Germinal center (tissue), 1 donor: ENCODE data around the gene PCCB.
"Not testable (repeated sequence)": the region's sequence is repeated elsewhere in the genome, so short reads cannot be mapped to it uniquely, and the experiment has no call there.

Experiments used
- DNase-seq: peaks from one replicate; pipeline ENCODE4 v3.0.0; 2012; ENCODE audit warnings: mixed read lengths, low spot score

PCCB gene

DNA sequence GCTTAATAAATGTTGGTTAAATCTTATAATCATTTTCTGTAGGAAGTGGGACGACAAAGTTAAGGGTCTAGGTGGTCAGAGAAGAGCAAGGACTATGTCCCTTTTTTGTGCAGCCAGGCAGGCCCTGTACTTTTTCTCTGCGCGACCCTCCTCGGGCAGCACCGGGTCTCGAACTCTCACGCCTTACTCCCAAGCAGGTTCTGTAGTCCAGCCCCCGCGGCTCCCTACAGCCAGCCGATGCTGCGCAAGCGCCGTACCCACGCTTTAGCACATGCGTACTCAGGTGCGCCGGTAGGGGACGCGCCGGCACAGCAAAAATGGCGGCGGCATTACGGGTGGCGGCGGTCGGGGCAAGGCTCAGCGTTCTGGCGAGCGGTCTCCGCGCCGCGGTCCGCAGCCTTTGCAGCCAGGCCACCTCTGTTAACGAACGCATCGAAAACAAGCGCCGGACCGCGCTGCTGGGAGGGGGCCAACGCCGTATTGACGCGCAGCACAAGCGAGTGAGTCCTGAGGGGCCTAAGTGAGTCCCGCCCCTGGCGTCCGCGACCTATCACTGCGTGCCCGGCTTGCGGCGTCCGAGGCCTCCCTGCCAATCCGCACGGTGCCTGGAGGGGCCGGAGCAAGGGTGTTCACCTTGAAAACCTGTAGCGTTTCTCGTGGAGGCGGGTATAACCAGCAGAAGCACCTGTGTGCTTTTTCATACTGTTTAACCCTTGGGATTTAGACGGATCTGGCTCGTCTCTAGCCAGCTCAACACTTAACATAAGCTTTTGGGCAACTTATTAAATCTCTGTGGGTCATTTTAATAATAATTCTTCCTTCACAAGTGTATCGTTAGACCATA, at the start of gene PCCB:
Gene PCCB, plus strand, starts transcription at position 282 of the 844 bp plus-strand sequence. Its CDS starts 36 bp downstream, at position 318.
- peak; percentile 95 for DNase-seq

DNA sequence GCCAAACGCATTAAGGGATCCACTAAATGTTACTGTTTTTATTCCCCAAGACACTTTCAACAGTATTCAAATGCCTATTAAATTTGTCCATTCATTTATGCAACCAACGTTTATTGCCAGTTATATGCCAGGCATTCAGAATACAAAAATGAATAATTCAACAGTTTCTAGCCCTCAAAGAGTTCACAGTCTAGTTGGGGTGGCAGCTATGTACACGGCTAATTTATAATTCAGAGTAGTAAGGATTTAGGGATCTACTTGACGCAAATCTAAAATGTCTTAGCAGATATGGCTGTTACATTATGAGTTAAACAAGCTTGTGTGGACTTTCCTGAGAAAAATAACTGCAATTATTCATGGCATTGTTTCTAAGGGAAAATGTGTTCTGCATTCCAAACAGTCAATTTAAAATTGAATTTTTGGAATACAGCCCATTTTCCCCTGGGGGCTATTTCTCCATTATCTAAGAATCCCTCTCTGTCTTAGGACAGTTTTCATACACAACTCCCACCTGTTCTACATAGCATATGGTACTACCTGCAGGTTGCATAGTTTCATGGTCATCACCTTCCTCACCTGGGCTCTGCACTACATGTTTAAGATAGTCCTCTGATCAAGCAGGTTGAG, 42.5 kb upstream of the PCCB start:
- DNase-seq: no peak

DNA sequence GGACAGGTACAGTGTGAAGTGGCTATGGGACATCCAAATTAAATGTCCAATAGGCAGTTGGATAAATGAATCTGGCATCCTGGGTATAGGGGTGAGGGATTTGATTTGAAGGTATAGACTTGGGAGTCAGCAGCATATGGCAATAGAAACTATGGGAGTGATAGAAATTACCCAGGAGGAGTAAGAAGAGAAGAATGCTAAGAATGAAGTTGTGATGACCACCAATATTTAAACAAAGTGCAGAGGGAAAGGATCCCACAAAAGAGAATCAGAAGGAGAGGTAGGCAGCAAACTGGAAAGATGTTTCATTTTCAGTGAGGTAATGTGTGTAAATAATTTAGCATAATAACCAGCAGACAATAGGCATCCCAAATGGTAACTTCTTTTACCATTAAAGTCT, 40.2 kb upstream of the PCCB start:
- DNase-seq: no peak

DNA sequence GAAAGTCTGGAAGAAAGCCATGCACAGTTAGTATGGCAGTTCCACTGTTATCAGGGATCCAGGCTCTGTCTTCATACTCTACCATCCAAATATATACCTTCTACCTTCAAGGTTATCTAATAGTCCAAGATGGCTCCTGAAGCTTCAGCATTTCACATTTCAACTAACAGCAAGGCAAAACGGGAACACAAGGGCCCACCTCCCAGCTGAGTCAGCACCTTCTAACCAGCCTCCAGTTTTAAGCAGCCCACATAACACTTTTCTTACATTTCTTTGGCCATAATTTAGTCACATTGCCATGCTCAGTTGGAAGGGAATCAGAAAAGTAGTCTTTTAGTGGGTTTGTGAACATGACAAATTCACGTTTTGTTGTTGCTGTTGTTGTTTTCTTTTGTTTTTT, 38.6 kb upstream of the PCCB start:
- DNase-seq: no peak

DNA sequence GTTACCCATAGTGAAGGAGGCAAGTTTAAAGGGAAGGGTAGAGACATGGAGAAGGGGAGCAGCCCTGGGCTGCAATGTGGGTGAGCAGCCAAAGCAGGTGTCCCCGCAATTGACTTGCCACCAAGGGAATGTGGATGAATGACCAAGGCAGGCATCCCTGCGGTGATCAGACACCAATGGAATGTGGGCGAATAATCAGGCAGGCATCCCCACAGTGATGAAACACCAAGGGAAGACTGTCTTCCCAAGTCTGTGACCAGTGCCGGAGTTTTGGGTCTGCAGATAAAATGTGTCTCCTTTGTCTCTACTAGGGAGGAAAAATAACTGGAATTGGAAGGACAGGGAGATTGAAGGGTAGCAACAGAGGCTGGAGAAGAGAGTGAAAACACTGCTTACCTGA, 27.4 kb upstream of the PCCB start:
- DNase-seq: not testable (repeated sequence)

DNA sequence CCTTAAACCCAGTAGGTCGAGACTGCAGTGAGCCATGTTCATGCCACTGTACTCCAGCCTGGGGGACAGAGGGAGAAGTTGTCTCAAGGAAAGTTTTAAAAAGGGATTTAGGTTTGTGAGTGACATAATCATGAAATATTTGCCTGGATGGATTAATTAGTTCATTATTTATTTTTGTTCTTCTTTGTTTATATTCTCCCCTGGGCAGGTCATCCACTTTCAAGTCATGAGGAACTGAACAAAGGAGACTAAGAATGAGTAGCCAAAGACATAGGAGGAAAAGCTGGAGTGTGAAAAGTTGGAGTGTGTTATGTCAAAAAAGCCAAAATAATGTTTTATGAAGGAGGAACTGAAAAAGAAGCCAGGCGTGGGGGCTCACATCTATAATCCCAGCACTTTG, 17.7 kb upstream of the PCCB start:
- no peak for DNase-seq

DNA sequence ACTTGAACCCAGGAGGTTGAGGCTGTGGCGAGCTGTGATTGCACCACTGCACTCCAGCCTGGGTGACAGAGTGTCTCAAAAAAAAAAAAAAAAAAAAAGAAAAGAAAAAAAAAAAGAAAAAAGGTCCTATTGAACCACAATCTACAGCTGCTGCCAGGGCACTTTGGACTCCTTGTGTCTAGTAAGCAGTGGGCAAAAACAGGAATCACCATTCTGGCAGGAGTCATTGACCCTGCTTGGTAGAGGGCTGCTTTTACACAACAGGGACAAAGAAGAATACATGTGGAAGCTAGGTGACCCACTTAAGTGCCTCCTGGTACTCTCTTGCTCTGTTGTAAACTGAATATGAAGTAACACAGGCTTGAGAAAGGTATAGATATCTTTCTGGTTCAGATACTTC, 14.6 kb upstream of the PCCB start:
- no peak for DNase-seq

DNA sequence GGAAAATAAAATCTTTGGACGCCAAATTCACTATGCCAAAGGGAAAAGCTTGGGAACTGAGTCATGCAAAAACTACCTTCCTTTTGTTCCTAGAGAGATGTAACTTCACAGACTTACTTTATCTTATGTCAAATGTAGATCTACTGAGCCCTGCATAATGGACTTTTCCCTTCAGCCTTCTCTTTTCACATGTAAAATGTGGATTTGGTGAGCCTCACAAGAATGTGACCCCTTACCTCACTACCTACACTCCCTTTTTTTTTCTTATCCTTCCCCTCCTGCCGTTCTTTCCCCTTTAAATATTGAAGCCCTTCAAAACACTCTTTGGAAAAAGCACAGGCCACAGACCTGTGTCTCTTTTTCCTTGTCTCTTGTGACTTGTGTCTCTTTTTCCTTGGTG, 14.0 kb upstream of the PCCB start:
- no peak for DNase-seq

DNA sequence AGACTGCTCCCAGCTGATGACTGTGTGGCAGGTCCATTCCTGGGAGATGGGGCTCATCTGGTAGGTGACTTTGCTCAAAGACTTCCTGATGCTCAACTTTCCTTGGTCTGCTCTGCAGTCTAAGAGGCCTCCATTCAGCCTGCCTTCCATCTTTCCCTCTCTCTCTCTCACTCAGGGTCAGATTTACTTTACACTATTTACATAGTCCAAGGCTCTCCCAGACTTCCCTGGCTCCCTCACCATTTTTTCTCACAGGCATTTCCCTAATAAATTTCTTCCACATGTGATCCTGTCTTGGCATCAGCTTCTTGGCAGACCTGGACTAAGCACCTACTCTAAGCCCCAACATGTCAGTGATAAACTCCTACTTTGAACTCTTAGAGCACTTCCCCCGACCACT, 13.0 kb upstream of the PCCB start:
- DNase-seq: no peak

DNA sequence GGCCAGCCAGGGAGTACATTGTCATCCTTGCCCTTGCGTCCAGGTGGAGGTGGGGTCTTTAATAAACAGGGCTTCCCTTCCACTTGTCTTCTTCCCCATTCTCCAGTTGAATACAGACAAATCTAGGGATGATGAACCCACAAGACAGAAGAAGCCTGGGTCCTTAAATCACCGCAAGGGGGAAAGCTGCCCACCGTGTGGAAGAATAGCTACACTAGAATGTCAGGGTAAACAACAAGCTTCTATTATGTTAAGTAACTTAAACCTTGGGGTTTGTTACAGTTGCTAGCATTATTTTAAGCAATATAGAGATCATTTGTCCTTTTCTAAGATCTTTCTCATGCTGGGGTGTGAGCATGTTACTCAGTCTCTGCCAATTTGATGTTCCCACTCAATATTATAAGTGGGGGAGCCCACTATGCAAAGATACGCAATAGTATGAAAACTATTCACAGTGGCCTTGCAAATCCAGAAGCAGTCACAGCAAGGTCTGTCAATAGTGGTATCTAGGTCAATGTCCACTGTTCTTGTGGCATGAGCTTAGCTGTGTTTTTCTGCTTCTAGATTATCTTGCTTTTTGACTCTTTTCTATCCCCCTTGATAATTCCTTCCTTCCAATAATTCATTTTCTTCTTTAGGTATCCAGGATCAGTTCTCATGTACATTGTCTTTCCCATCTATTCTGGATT, 12.0 kb upstream of the PCCB start:
- no peak for DNase-seq

DNA sequence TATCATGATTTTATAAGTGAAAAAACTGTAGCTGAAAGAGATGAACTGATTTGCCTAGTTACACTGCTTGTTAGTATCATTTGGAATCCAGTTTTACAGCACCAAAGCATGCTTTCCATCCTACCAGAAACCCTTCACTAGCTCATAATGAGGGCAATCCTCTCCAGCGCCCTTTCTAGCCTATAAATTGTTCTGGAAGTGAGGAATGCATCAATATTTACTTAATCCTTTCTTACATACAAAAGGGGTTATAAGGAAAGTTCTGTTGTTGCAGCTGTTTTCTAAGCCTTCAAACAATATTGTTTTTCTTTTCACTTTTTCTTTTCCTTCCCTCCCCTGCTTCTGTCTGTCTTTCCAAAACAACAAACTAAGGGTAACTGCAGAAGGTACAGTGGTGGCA, 11.0 kb upstream of the PCCB start:
- no peak for DNase-seq

DNA sequence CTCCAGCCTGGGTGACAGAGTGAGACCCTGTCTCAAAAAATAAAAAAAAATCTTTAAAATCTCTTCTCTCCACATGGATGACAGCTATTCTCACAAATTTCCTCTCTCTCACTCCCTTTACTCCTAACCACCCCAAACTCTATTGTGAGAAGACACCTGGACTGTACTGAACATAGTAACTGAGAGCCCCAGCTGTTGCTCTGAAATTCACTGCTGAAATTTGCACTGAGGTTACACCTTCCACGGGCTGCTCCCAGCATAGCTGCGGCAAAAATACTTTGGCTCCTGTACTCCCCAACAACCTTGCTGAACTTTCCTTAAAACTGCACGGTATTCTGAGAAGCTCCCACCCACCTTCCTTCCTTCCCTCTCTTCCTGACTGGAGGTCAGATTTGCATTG, 4.4 kb upstream of the PCCB start:
- DNase-seq: no peak

DNA sequence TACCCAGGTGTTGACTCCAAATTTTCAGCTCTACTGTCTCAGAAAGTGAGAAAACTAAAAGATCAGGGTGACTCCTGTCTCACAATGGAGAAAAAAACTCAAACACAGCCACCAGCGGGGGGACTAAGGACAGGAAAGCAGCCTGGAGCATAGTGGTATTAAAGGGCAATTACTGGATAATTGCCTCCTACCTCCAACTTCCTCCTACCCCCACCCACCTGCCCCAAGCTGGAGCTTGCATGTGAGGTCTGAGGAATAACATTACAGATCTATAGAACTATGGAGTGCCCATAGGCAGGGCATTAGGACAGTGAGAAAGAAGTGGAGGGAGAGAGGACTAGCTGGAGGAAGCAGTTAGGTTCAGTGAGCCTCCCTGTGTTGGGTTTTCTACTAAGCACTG, 2.7 kb upstream of the PCCB start:
- no peak for DNase-seq

DNA sequence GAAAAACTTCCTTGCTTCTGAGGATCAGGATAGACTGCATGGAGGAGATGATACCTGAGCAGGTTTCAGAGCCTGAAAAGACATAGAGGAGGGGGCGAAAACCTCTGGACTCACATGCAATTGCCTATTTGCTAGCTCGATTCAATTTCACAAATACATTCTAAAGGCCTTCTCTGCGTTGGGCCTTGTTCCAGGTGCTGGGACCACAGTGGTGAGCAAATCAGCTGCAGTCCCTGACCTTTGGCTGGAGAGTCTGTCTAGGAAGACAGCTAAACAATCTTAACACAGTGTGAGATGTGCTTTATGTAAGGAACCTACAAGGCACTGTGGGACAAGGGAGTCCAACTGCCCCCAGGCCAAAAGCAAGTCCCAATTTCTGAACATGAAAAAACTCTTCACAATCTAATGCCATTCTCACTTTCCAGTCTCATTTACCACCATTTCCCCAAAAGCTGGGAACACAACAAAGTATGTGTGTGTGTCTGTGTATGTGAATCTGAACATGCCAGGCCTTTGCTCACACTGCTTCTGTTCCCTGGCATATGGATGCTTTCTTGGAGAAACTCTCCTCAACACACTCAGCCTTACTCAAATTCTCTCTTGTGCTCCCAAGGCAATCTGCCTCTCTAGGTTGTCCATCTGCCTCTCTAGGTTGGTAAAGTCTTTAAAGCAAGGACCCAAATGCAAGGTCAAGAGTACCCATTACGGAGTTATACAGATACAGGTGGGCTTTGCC, 2.1 kb upstream of the PCCB start:
- no peak for DNase-seq

DNA sequence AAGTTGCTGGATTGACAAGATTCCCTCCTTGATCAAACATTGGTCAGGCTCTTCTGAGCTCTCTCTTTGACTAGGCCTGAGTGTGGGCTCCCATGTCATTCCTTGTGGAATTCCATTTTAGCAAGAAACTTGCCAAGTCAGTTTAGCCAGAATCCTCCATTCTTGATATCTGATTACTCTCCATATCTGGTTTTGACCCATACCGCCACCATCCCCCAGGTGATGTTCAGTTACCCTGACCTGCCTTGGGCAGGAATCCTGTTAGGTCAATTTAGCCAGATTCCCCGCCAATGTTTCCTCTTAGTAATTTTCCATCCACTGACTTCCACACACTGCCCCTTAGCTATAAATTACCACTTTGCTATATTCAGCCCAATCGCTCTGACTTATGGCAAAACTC, 1.0 kb upstream of the PCCB start:
- no peak for DNase-seq

DNA sequence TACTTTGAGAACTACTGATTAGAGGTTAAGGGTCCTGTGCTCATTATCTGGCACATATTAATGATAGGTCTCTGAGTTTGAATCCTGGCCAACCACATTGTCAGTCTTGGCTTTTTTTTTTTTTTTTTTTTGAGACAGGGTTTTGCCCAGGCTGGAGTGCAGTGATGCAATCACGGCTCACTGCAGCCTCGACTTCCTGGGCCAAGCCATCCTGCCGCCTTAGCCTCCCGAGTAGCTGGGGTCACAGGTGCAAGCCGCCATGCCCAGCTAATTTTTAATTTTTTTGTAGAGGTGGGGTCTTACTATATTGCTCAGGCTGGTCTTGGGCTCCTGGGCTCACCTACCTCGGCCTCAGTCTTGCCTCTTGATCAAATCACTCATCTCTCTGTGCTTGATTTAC, 547 bp upstream of the PCCB start:
- DNase-seq: no peak

DNA sequence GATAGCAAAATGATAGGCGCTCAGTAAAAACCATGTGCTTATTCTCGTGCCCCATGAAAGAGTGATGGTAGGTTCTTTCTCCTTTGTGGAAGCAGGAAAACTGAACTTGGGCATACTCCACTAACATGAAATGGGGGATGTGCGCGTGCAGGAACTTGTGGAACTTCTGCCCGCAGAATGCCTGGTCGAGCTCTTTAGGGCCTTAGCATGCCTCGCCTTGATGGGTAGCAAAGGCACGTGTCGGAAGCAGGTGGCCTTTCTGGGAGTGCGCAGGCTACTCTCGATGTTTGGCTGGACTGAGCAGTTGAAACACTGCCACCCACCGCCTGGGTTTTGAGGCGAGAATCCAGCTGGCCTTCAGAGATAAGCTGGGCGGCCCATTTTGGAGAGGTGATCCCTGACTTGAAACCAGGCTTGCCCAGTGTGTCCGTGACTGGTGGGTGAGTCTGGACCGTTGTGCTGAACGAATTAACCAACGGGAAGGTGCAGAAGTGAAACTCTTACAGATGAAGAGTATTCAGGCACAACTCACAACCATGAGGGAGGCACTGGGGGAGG, 842 bp downstream of the PCCB start:
- peak; percentile 15 for DNase-seq

DNA sequence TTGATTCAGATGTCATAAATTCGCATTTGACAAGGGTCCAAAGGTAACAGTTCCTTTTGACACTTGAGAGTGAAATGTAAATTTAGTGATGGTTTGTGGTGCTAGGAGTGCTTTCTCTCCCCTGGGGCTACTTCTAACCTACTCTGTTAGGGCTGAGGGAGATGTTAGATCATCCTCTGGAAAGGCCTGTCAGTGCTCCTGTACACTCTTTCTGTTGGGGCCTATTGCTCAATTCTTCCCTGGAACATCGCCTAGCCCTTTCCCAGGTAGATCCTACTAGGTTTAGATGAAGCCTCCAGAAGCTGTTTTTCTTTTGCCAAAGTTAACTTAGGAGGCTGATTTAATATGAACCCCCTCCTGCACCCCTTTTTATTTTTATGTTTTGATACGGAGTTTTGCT, 1.4 kb downstream of the PCCB start:
- no peak for DNase-seq

DNA sequence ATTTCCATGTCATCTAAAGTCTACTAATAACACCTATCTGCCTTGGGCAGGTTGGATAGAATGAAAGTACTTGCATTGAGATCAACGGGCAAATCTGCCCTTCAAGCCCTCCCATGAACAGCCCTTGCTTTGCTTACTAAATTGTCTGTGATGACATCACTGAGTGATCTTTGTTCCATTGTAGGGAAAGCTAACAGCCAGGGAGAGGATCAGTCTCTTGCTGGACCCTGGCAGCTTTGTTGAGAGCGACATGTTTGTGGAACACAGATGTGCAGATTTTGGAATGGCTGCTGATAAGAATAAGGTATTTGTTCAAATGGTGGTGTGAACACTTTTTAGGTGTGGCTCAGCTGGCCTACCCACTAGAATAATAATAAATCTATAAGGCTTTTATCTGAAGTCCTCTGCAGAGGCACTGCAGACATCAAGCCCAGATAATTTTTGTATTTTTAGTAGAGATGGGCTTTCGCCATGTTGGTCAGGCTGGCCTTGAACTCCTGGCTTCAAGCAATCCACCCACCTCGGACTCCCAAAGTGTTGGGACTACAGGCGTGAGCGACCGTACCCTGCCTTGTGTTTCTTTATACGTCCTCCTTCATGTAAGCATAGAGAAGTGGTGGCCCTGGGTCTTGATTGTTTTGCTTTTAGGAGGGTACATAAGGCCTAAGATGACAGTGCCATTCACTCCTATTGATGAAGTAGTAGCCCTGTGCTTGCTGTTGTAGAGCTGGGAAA, 5.7 kb downstream of the PCCB start:
- DNase-seq: no peak

DNA sequence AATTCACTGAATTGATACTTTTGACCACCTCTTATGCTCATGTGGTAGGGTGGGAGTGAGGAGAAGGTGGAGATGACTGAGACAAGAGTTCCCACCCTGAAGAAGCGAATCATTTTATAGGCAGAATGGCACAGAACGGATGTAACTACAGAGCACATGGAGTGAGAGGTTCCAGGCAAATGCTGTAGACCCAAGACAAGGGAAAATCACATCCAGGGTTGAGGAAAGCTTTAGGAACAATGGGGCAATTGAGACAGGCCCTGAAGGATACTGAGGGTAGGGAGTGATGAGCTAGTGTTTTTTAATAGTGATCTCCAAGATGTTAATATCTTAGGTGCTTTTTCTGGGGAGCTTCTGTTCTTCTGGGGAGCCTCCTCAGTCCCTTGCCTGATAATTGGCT, 8.1 kb downstream of the PCCB start:
- DNase-seq: no peak

DNA sequence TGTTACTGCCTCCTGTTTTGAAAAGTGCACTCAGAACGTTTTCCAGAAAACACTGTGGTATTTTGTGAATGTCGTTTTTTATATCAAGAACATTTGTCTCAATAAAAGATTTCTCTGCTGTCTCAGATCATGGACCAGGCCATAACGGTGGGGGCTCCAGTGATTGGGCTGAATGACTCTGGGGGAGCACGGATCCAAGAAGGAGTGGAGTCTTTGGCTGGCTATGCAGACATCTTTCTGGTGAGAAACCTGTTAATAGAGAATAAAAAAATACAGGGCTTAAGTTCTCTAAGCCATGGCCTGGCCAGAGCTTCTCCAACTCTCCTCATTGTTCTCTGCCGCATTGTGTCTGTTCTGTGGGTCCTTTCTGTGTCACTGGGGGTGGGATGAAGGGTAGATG, 11.7 kb downstream of the PCCB start:
- no peak for DNase-seq

DNA sequence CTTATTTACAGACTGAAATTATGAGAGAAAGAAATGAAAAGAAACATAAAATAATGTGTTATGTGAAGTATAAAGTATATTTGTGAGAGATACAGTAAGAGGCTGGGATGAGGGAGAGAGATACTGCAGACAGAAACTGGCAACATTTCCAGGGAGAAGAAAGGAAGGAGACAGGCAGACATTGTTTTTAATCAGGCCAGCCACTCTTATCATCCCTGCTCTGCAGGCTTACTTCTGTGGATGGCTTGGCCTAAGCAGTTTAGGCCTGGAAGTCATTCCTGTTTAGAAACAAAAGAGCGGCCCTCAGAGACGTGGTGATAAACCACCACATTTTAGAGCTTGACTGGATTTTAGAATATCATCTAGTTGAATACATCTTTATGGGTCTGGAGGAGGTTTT, 12.4 kb downstream of the PCCB start:
- no peak for DNase-seq
